ENCODE data around the gene PGR.

PGR gene

DNA sequence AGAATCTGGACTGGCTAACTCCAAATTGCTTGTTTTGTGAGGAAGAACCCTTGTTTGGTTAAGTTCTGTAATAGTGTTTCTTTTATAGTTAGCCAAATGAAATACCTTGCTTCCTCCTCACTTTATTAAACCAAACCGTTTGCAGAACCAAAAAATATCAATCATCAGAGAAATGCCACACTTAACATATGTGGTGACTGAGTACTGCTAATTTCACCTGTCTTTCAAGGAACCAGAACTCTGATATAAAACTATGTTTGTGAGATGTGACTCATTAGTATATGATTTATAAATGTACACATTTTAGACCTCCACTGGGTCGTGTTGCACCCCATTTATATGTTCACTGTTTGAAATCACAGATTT, 119.9 kb downstream of the PGR start:
- H3K4me1 Mint-ChIP-seq (ENCODE audit: low read depth), result no peaks in the 10 kb centered on the region
- no peaks in the 10 kb centered on the region for H3K27me3 Mint-ChIP-seq
- no peak for DNase-seq
- H3K27ac Mint-ChIP-seq, result no peak overlapping the region
- H3K36me3 Mint-ChIP-seq (ENCODE audit: low read depth), result no peaks in the 10 kb centered on the region
- peaks cover 3% of the 10 kb centered on the region for H3K9me3 Mint-ChIP-seq
- no peak overlapping the region for H3K4me3 Mint-ChIP-seq

GRCh38 chr11:101008961-101009689, 120.5 kb downstream of the PGR start:
- Mint-ChIP-seq H3K4me1 (ENCODE audit: low read depth) (no peaks in the 10 kb centered on the region), H3K36me3 (ENCODE audit: low read depth) (no peaks in the 10 kb centered on the region), H3K27me3 (no peaks in the 10 kb centered on the region), H3K9me3 (peaks cover 3% of the 10 kb centered on the region), H3K27ac (no peak overlapping the region), H3K4me3 (no peak overlapping the region)
- no peak for DNase-seq

DNA sequence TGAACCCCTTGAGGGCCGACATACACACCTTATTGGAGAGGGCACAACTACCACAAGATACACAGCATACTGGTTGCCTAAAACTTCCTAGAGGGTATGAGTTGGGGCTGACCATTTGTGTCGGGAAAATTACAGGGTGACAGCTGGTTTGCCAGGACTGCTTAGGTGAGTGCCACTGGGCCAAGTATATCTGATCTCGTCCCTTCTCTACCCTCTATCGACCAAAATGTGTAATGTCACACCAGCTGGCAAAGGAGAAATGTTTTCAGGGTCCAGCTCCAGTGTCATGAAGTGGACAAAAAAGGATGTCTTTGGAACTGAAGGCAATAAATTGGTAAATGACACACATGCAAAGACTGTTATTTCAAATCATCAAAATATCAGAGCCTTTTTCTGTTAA, 126.1 kb downstream of the PGR start:
- peaks cover 8% of the 10 kb centered on the region for H3K9me3 Mint-ChIP-seq
- no peaks in the 10 kb centered on the region for H3K27me3 Mint-ChIP-seq
- H3K4me3 Mint-ChIP-seq, result no peak overlapping the region
- H3K4me1 Mint-ChIP-seq (ENCODE audit: low read depth), result no peaks in the 10 kb centered on the region
- no peak overlapping the region for H3K27ac Mint-ChIP-seq
- H3K36me3 Mint-ChIP-seq (ENCODE audit: low read depth), result no peaks in the 10 kb centered on the region
- DNase-seq, result no peak

DNA sequence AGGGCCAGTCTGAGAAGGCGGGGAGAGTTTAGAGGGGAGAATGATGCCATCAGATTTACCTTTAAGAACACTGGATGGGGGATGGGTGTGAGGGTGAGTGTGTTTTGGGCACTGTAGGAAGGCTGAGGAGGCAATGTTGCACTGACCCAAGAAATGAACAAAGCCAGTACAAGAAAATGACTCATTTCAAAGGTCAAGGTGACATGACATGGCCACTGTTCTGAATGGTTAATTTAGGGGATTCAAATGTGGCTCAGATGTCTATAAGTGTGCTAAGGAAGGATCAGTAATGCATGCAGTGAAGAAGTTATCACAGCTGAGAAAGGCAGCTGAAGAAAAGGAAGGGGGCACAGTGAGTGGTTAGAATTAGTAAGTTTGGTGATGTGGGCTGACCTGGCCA, 129.9 kb downstream of the PGR start:
- Mint-ChIP-seq H3K36me3 (ENCODE audit: low read depth) (no peaks in the 10 kb centered on the region), H3K27ac (no peak overlapping the region), H3K4me3 (no peak overlapping the region), H3K4me1 (ENCODE audit: low read depth) (no peaks in the 10 kb centered on the region), H3K27me3 (no peaks in the 10 kb centered on the region), H3K9me3 (peaks cover 7% of the 10 kb centered on the region)
- DNase-seq, result no peak

- Mint-ChIP-seq H3K36me3 (ENCODE audit: low read depth) (no peaks in the 10 kb centered on the region), H3K27me3 (no peaks in the 10 kb centered on the region), H3K27ac (no peak overlapping the region), H3K4me3 (no peak overlapping the region), H3K4me1 (ENCODE audit: low read depth) (no peaks in the 10 kb centered on the region), H3K9me3 (peaks cover 9% of the 10 kb centered on the region)
- DNase-seq, result no peak
These were observed 134.6 kb downstream of the PGR start for GRCh38 chr11:100994966-100995365.

GRCh38 chr11:100991541-100991940, 138.1 kb downstream of the PGR start:
- no peaks in the 10 kb centered on the region for H3K4me1 Mint-ChIP-seq (ENCODE audit: low read depth)
- no peaks in the 10 kb centered on the region for H3K36me3 Mint-ChIP-seq (ENCODE audit: low read depth)
- H3K27me3 Mint-ChIP-seq, result no peaks in the 10 kb centered on the region
- no peak overlapping the region for H3K4me3 Mint-ChIP-seq
- DNase-seq, result no peak
- H3K9me3 Mint-ChIP-seq, result peaks cover 2% of the 10 kb centered on the region
- H3K27ac Mint-ChIP-seq, result no peak overlapping the region

DNA sequence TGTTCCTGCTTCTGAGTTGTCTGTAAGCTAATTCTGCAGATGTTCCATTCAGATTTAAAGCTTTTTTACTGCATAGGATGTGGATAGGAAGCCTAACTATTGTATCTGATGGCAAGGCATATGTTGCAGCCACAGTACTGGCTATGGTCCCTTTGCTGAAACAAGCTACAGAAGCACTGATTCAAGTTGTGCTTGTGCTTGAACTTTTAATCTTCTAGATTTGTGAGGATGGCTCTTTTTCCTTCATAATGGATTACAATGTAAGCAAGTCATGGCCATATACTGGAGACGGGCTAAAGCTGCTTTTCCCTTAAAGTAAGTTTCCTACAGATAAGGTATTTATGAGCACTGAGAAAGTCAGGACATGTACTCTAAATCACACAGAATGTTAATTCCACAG, 138.7 kb downstream of the PGR start:
- DNase-seq, result no peak
- H3K36me3 Mint-ChIP-seq (ENCODE audit: low read depth), result no peaks in the 10 kb centered on the region
- H3K4me1 Mint-ChIP-seq (ENCODE audit: low read depth), result no peaks in the 10 kb centered on the region
- no peaks in the 10 kb centered on the region for H3K27me3 Mint-ChIP-seq
- H3K4me3 Mint-ChIP-seq, result no peak overlapping the region
- no peak overlapping the region for H3K27ac Mint-ChIP-seq
- peaks cover 2% of the 10 kb centered on the region for H3K9me3 Mint-ChIP-seq

DNA sequence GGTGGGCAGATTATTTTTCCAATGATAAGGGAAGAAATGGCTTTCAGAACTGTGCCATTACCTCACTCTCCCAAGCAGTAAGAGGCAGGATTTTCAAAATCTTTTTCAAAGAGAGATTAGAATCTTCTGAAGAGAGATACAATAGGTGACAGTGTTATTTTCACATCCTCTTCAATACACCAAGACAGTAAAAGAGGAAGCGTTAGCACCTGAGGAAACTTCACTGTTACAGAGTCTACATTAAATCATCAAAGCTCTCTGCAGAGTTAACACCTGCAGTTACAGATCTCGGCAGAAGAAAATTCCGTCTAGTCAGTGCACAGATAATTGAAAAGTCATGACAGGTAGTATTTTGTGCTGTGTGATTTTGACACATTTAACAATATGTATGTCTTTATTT, 144.9 kb downstream of the PGR start:
- no peak overlapping the region for H3K4me3 Mint-ChIP-seq
- H3K4me1 Mint-ChIP-seq (ENCODE audit: low read depth), result no peaks in the 10 kb centered on the region
- H3K36me3 Mint-ChIP-seq (ENCODE audit: low read depth), result no peaks in the 10 kb centered on the region
- H3K27ac Mint-ChIP-seq, result no peak overlapping the region
- peaks cover 3% of the 10 kb centered on the region for H3K9me3 Mint-ChIP-seq
- no peak for DNase-seq
- H3K27me3 Mint-ChIP-seq, result no peaks in the 10 kb centered on the region

DNA sequence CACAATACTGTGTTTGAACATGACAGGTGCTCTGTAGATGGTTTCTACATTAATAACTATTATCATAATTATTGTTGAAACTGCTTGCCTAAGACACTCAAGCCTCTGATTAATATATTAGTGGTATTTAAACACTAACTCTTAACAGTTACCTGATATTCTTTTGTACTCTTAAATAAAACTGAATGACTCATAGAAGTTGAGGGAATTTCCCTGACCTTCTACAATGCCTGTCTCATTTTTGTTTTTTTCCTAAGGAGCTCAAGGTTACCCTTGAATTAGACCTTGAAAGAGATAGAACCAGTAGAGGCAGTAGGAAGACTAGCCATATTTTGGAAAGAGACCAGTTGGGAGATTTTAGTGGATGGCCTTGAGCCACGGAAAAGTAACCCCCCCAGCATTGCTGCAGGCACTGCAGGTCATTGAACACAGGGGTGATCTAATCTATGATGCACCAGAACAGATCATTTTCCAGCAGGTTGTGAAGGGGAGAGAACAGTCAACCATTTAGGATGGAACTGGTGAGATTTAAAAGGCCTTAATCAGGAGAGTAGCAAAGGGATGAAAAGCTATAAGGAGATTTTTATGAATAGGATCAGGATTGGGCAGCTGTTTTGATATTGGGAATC, 148.3 kb downstream of the PGR start:
- Mint-ChIP-seq H3K4me1 (ENCODE audit: low read depth) (no peaks in the 10 kb centered on the region), H3K27ac (no peak overlapping the region), H3K36me3 (ENCODE audit: low read depth) (no peaks in the 10 kb centered on the region), H3K27me3 (no peaks in the 10 kb centered on the region), H3K9me3 (peaks cover 3% of the 10 kb centered on the region), H3K4me3 (no peak overlapping the region)
- no peak for DNase-seq

DNA sequence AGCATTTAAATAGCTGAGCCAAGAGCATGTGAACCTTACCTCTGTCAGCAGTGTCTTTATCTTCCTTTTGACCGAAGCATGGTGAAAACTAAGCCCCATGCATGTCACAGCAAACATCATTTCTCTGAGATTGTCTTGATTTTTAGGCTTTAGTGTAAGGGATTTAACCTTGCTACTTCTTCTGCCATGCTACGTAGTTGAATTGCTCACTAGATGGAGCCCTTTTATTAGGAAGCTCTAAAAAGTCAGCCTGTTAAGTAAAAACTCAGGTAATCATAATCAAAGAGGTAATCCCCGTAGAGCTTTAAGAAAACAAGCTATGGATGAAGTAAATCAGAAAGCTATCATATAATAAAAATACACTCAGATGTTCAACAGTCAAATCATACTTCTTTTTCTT, 149.5 kb downstream of the PGR start:
- DNase-seq, result no peak
- Mint-ChIP-seq H3K4me3 (no peak overlapping the region), H3K36me3 (ENCODE audit: low read depth) (no peaks in the 10 kb centered on the region), H3K27ac (no peak overlapping the region), H3K9me3 (peaks cover 3% of the 10 kb centered on the region), H3K27me3 (no peaks in the 10 kb centered on the region), H3K4me1 (ENCODE audit: low read depth) (no peaks in the 10 kb centered on the region)
